ENCODE data around the gene RBP3.

RBP3 gene

DNA sequence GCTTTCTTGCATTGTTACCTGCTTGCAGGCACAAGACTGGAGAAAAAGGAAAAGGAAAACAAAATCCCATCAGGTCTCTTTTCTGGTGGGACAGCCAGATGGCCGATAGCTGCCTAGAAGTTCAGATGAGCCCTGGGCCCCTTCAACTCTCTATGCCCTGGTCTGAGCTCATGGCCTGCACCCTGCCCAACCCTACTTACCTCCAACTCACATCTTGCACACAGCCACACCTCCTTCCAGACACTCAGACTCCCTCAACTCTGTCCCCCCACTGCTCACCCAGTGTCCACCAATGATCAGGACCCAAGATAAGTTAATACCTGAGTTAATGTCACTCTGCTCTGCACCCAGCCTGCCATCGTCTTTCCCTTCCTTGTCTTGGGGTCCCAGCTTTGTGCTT lies 10.9 kb downstream of the RBP3 start:
- DNase-seq (ENCODE audit: low spot score): no peak

DNA sequence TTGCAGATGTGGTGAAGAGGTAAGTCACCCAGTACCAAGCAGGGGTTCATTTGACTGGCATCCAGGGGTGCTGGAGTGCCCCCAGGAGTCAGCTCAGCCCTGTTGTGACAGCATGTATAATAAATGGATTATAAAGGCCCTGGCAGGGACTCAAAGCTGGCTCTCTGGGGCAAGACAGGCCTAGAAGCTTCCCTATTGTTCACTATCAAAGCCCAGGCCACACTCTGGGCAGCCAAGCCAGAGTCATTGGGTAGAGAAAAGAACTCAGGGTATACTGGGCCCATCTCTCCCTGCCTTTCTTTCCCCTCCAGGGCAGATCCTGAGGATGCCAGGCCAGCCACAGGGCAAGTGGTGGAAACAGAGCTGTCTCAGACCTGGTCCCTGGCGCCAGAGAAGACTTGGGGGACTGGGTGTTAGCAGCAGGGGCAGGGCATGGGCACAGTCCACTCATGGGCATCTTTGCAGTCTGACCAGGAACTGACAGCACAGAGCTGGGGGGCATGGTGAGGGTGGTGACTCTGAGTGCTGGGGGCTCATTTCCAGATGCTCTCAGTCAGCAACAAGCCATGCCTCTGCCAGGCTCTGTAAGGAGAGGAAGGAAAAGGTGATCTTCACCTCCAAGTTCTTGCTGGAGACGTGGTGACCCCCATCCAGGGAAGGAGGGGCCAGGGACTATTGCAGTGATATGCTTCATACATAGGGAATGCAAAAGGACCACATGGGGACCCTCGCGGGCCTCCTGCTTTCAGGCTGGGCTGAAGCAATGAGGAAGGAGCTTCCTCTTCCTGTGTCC lies 11.7 kb downstream of the RBP3 start:
- DNase-seq (ENCODE audit: low spot score): no peak

DNA sequence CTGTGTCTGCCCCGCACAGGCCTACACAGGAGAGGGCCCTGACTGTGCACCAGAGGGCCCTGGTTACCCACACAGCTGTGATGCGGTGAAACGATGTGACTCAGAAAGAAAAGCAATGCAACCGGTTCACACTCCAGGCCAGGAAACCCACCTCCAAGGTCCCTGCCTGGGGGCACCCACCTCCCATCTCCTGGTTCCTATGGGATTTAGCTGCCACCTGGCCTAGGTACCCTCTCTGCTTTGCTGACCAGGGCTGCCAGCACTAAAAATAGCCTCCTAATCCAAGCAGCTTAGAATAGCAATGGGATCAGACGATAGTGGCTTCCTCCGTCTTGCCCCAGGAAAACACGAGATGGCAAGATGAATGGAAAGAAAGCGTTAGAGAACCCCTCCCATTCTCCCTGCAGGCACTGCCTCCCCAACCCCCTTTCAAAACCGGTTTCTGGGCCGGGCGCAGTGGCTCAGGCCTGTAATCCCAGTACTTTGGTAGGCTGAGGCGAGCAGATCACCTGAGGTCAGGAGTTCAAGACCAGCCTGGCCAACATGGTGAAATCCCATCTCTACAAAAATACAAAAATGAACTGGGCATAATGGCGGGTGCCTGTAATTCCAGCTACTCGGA lies 12.4 kb downstream of the RBP3 start:
- DNase-seq (ENCODE audit: low spot score): no peak

DNA sequence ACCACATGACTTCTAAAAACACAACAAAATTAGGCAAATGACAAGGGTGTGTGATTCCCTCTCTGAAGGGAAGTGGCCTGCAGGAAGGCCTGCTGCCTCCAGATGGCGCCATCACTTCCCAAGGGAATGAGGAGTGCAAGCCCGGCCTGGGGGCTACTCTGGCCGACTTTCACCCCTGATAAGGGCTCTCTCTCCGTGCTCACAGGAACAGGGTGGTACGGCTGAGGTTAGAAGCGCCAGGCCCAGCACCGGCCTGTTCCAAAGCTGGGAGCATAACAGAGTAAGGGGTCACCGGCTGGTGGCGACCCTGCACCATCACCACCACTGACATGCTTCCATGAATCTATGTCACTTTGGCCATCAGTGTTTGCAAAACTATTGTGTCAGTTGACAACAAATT lies 13.1 kb downstream of the RBP3 start:
- peak; percentile 67 for DNase-seq (ENCODE audit: low spot score)

DNA sequence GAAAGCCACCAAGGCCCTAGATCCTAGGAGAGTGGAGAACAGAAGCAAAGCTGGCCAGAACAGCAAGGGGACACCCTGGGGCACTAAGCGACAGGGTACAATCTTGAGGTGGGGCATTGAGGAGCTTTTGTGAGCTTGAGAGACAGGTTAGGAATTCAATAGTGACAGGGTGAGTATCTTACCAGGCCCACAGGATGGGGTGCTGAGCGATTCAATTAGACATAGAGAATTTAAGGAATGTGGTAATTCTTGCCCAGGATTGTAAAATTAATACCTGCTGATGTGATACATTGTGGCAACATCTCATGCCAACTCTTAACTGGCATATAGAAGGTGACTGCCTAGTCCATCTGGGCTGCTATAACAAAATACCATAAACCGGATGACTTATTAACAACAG lies 14.0 kb downstream of the RBP3 start:
- DNase-seq (ENCODE audit: low spot score): no peak

DNA sequence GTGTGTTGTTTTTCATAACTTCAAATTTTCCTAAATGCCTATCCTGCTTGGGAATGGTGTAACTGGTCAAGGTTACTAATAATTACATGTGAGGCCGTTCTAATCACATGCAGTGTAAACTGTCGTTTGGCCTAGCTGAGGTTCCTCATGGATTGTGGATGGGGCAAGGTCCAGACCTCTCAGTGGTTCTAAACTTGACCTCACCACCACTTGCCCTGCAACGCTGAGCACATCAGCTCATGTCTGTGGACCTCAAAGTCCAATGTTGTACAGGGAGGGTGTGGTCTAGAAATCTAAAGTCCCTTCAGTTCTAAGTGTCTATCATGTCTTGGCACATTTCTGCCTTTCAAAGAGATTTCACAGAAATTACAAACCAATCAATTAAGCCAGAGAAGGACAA lies 15.6 kb downstream of the RBP3 start:
- DNase-seq (ENCODE audit: low spot score): no peak

DNA sequence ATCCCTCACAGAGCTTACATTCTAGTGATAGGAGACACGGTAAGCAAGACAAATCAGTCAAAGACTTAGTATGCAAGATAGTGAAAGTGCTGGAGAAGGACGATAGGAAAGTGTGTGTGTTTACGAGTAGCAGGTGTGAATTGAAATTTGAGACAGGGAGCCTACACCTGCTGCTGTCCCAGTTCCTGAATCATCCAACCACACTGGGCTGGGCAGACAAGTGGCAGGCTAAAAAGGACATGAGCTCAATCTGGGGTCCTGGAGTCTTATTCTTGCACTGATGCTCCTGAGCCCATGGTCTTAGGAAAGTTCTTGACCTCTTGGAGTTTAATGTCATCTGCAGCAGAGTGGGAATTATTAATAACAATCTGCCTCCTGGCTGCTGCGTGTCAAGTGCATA lies 16.2 kb downstream of the RBP3 start:
- DNase-seq (ENCODE audit: low spot score): no peak

DNA sequence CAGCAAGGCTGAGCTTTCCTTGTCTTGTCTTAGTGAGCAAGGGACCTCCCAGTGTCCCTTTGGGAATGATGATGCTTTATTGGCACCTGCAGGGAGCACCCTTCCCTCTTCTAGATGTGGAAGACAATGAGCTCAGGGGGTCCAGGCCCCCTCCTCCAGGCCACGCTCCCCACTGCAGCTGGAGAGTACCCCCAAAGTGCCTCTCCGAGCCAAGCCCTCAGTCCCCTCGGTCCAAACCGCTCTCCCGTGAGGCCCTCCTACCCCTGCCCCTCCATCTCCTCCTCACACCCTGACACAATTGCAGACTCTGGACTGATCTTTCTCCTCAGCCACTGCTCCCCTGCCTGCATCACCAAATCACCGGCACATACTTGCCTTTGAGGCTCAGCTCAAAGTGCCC lies 16.7 kb downstream of the RBP3 start:
- no peak for DNase-seq (ENCODE audit: low spot score)

DNA sequence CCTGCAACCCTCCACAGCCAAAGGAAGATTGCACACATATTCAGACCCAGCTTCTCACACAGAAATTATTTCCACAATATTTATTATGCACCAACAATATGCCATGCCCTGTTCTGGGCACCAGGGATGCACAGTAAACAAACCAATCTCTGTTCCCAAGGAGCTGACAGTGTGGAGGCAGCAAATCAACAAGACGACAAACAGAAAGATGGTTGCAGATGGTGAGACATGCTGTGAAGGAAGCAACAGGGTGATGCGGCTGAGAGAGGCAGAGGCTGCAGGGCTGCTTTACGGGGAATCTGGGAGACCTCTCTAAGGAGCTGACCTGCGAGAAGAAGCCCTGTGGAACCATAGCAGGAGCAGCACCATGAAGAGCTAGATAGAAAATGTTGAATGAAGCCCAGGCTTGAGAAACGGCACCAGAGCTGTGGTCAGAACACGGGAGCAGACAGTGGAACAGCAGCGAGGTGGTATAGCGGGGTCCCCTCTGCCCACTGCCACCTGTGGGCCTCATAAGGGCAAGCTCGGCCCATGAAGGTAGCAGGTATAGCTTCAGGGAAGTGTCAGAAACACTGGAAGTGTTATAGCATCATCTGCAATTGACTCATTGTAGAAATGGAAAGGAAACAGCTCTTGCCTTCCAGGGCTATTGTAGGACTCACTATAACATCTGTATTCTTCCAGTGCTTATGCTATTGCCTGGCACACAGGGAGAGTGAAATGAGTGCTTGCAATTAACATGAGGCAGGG lies 17.4 kb downstream of the RBP3 start:
- no peak for DNase-seq (ENCODE audit: low spot score)

DNA sequence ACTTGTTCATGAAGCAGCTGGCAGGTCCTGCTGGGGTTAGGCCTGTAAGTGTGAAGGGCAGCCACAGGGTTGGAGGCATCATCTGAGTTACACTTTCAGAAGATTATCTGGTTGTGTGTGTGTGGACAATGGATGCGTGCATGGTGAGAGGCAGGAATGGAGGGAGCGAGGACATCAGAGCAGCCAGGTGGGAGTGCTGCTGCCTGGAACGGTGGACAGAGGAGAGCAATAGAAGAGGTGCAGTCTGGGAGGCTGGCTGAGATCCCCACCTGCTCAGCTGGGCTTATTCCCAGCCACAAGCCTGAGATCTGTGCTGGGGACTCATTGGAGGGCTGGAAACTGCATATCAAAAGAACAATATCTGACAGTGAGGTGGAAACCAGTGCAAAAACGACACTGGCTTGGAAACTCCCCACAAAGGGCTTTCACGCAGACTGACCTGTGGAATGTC lies 18.0 kb downstream of the RBP3 start:
- no peak for DNase-seq (ENCODE audit: low spot score)

DNA sequence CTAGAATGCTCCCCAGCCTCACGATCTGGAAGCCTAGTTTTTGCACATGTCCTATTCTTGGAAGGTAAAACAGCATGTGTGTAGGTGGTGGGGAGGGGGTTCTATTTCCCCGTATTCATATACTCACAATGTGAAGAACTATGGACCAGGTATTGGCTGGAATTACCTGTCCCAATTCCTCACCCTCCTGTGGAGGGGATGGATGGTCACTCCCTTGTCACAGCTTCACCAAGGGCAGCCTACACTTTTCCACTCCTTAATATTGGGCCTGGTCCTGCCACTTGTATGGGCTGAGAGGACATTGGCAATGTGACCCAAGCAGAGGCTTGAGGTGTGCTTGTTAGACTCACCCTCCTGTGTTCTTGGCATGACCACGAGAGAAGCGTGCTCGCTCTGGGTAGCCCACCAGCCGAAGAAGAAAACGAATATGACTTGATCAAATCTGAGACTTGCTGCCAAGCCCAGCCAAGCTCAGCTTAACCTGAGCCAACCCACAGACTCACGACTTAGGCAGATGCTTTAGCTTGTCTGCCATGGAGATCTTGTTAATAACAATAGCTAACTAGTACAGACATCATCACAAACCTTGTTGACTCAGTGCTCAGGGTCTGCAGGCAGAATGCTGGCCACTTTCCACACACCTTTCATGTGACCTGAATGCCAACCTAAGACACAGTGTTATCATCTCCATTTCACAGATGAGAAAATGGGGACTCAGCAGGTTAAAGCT lies 18.7 kb downstream of the RBP3 start:
- no peak for DNase-seq (ENCODE audit: low spot score)

DNA sequence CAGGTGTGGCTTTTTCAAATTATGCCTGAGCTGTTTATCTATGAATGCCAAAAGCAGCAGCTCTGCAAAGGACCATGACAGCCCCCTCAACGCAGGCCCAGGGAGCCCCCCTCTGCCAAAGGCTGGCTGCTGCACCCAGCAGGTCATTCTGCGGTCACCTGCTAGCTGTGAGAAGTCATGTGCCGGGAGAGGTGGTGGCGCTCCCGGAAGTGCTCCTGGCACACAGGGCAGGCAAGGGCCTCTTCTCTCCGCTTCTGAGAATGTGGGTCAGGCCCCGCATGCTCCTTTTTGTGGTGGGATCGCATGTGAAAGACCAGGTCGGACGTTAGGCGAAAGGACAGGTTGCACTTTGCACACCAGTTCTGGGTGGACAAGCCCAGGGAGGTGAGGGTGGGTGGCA lies 19.5 kb downstream of the RBP3 start:
- no peak for DNase-seq (ENCODE audit: low spot score)

DNA sequence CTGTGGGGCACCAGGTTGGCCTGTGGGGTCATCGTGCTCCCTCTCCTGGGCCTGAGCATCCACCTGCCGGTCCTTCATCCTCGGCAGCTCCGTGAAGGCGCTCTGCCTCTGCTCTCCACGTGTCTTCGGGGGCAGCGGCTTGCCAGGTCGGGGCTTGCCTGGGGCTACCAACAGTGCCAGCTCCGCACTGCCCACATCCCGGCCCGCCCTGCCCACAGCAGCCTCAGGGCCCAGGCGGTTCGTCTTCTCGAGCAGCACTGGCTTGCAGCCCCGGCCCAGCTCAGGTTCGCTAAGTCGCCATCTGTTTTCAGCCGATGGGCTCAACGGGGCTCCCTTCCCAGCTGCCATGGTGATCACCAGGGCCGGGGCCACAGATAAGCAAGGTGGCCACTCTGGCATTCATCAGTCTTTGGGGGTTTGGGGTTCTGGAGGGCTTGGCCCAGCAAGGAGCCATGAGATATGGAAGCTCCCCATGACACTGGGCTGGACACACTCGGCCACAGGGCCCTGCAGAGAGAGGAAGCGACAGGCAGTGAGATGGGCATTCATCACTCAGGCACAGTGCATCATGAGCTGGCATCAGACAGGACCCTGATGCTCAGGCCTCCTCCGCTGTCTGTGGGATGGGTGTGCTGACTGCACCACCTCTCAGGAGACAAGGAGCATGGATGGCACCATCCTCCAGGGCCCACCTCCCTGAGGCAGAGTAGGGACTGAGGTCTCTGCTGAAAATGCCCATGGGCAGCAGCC lies 20.4 kb downstream of the RBP3 start:
- DNase-seq (ENCODE audit: low spot score): no peak

DNA sequence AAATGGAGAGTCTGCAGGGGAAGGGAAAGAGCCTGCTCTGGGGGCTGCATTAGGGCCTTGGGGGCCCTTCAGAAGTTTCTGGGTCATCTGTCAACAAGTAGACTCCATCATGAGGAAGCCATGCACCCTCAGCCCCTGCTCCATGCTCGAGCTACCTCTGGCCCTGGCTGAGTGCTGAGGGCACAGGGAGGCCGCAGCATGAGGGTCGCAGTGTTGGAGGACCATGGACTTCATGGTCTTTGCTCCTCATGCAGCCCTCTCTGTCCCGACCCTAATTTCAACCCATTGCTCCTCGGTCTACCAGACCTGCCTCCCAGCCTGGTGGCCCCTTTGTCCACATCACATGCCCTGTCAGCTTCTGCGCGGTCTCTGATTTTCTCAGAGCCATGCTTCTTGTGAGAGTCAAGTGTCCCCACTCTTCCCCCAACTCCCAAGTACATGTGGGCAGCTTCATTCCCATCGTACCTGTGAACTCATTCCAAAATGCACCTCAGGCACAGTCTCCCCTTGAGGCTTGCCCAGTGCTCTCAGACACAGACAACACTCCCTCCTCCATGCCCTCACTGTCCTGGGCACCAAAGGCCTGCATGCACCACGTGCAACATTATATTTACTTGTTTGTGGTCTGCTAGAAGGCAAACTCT lies 21.2 kb downstream of the RBP3 start:
- DNase-seq (ENCODE audit: low spot score): no peak

DNA sequence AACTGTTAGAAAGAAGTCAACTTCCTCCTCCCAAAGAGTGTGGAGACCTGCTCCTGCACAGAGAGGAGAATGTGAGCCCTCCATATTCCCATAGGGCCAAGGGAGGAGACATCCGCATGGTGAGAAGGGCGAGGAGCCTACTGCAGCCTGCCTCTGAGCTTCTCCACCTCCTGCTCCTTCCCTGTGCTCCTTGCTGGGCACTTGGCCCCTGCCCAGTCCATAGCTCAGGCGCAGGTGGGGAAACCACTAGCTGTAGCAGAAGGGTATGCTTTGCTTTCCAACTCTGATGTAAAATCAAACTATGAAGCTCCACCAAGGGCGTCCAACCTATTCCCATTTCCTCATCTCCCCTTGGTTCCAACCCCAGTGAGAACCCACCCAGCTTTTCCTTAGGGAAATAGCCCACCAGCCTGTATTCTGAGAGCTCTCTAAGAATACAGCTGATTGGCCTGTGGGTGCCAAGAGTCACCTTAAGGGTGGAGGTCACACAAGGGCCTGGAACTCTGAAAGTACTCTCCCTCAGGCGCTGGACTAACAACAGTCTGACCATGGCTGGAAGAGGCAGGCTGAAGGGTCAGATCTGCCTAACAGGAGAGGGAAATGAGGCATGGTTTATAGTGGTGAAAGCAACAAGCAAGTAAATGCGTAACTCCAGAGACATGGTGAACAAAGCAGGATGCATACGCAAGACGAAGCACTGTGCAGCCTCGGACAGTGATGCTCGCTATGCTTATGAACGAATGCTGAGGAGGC lies 22.0 kb downstream of the RBP3 start:
- DNase-seq (ENCODE audit: low spot score): no peak

DNA sequence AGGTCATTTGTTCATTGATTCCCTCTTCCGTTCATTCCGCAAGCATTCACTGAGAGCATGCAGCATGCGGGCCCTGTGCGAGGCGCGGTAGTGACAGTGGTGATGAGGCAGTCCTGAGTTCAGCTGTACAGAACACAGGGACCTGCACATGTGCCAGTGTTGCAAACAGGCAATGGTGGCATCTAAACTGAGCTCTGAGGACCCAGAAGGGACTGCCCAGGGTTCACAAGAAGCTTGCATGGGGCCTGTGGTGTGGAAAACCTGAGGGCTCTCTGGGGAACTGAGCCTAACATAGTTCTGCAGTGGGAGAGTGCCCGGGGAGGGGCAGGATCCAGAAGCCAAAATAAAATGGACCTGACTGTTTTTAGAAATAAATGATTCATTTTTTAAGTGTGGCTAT lies 22.7 kb downstream of the RBP3 start:
- no peak for DNase-seq (ENCODE audit: low spot score)

DNA sequence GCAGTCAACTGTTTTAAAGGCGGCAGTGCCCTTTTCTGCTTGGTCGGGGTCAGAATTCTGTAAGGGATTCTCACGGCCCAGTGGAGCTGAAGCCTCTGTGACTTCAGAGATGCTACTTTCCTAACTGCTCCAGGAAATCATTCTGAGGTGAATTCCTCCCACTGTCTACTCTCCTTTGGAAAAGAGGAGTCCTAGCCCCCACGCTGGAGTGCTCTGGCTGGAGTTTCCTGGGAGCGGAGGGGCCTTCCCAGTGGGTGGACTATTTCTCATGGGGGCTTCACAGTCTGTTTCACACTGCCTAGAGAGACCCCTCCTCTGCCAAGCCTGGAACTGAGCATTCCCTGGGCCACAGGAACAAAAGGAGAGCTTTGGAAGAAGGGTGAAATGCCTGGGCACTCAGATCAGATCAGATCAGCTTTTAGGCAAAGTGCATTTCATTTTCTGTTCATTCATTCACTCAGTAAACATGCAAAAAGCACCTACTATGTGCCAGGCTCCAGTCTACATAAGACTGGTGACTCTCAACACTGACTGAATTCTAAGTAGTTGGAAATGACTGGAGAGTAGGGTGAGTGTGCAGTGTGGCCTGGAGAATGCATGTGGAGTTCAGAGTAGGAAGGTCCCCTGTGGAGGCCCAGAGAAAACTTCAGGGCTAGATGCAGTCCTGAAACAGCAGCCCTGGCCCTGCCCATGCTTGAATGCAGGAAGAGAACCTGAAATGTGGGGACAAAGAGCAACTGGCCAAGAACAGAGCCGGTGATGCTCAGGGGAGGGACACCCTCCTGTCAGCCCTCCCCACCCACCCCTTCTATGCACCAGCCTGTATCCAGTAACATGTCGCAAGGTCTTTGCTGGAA lies 23.7 kb downstream of the RBP3 start:
- no peak for DNase-seq (ENCODE audit: low spot score)

DNA sequence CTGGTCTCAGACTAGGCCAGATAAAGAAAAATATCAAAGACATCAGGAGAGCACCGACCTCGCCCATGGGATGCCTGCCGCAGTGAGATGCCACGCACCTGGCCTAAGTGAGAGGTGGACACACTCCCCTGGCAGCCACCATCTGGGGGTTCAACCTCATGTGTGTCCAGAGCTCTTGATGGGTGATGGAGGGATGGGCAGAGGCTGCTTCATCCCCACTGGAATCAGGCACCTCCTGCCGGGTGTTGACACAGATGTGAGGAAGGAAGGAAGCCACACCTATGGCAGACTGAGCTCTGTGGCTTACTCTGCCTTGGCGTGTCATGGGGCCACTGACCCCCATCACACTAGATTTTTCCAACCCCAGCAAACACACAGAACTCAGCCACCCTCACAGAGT lies 24.6 kb downstream of the RBP3 start:
- no peak for DNase-seq (ENCODE audit: low spot score)

Data from AG08396 (cell line).